Measurements from ENCODE around the gene ASB1. TPM values are rescaled to one million over a fixed set of nuclear protein-coding genes. Genes with fewer than 3 reads are reported as not detected.

ASB1 gene
- total and polyA plus RNA-seq, 9 of the 15 experiments (the other 6 are each of a cell fraction or from before 2014, with no cell fraction given) = 6.3 to 37.7 (median 23.9) TPM

- Histone ChIP-seq H3K9me3 (replicated peaks; ENCODE audit: control insufficient read depth, insufficient read depth, low read depth, low read length) (no peaks in the 10 kb centered on the region), H3K4me1 (replicated peaks in 1 of 2; ENCODE audit: control insufficient read depth in 2 of 2, insufficient read depth in 2 of 2, low read length in 2 of 2) (no peaks in the 10 kb centered on the region; a peak in 1 of 5 replicates), H4K20me1 (replicated peaks; ENCODE audit: control insufficient read depth, insufficient read depth, low read length) (no peaks in the 10 kb centered on the region), H2AFZ (ENCODE audit: low read depth, low read length) (no peak overlapping the region), H3K79me2 (ENCODE audit: control insufficient read depth, insufficient read depth, low read length) (no peaks in the 10 kb centered on the region), H3K9me1 (ENCODE audit: control insufficient read depth, insufficient read depth, low read length) (no peaks in the 10 kb centered on the region), H3K4me2 (ENCODE audit: insufficient read depth, low read length) (no peak overlapping the region), H3K9ac (ENCODE audit: insufficient read depth in 1 of 2, low read depth in 2 of 2, low read length in 2 of 2) (no peak overlapping the region), H3K27me3 (ENCODE audit: control insufficient read depth in 2 of 2, insufficient read depth in 2 of 2, low read length in 2 of 2) (peaks cover 0 to 24% of the 10 kb centered on the region in 2 experiments; a peak in 3 of 5 replicates), H3K36me3 (ENCODE audit: control insufficient read depth, insufficient read depth, low read length) (peaks cover 6% of the 10 kb centered on the region; the same call in 2 of the 3 replicates), H3K4me3 (no peak overlapping the region), H3K27ac (ENCODE audit: extremely low read depth, low read depth, low read length) (no peak overlapping the region)
- no TSS peak for BruUV-seq (replicated peaks)
- in situ Hi-C loops (cut with MboI) (no loop called here), intact Hi-C loops (cut with micrococcal nuclease) (no loop called here)
- FAIRE-seq = no peak
- no peak for ATAC-seq
- ChIA-PET POLR2A (no interaction called here), CTCF (ENCODE audit: low intra/inter-chr PET ratio) (no interaction called here)
- DNase-seq (ENCODE audit: extremely low read depth in 1 of 4, low spot score in 3 of 4) = no peak
- TF ChIP-seq HIVEP1 (CRISPR knock-in tag; IDR thresholded peaks at IDR 0.05) = no peak
- WGBS (ENCODE audit: insufficient coverage, low coverage, missing lambda C conversion rate) = 3% methylated on average over 10 of the region's 10 CpGs
Observed at GRCh38 chr2:238456970-238457926, 30.5 kb downstream of the ASB1 start.

GRCh38 chr2:238457927-238458324 is 31.2 kb downstream of the ASB1 start:
- ChIA-PET CTCF (ENCODE audit: low intra/inter-chr PET ratio) (no interaction called here), POLR2A (interaction anchor here (0.9 kb wide), 1 partner anchor 52 kb away, joined by 3 read pairs; no protein-coding TSS in a partner anchor)
- no peak for FAIRE-seq
- Histone ChIP-seq H3K9ac (ENCODE audit: insufficient read depth in 1 of 2, low read depth in 2 of 2, low read length in 2 of 2) (no peak overlapping the region), H3K4me3 (no peak overlapping the region), H3K27me3 (ENCODE audit: control insufficient read depth in 2 of 2, insufficient read depth in 2 of 2, low read length in 2 of 2) (peaks cover 0 to 24% of the 10 kb centered on the region in 2 experiments; a peak in 3 of 5 replicates), H3K27ac (ENCODE audit: extremely low read depth, low read depth, low read length) (no peak overlapping the region), H3K9me3 (replicated peaks; ENCODE audit: control insufficient read depth, insufficient read depth, low read depth, low read length) (no peaks in the 10 kb centered on the region), H3K4me1 (replicated peaks in 1 of 2; ENCODE audit: control insufficient read depth in 2 of 2, insufficient read depth in 2 of 2, low read length in 2 of 2) (no peaks in the 10 kb centered on the region; a peak in 1 of 5 replicates), H4K20me1 (replicated peaks; ENCODE audit: control insufficient read depth, insufficient read depth, low read length) (no peaks in the 10 kb centered on the region), H3K79me2 (ENCODE audit: control insufficient read depth, insufficient read depth, low read length) (no peaks in the 10 kb centered on the region), H3K9me1 (ENCODE audit: control insufficient read depth, insufficient read depth, low read length) (no peaks in the 10 kb centered on the region), H3K36me3 (ENCODE audit: control insufficient read depth, insufficient read depth, low read length) (no peaks in the 10 kb centered on the region), H3K4me2 (ENCODE audit: insufficient read depth, low read length) (no peak overlapping the region), H2AFZ (ENCODE audit: low read depth, low read length) (no peak overlapping the region)
- no peak for ATAC-seq
- intact Hi-C loops (cut with micrococcal nuclease) = no loop called here
- no TSS peak for BruUV-seq (replicated peaks)
- 27% methylated on average over 3 of the region's 3 CpGs for WGBS (ENCODE audit: insufficient coverage, low coverage, missing lambda C conversion rate)
- in situ Hi-C loops (cut with MboI) = no loop called here
- TF ChIP-seq CEBPB (tag; IDR thresholded peaks at IDR 0.05) (peak; percentile 36; the same call in 1 of the 2 replicates), BRD9 (IDR thresholded peaks at IDR 0.05; ENCODE audit: low read depth, partially characterized antibody) (no peak)
- no peak for DNase-seq (ENCODE audit: extremely low read depth in 1 of 4, low spot score in 3 of 4)
